HL-60 (cell line): ENCODE results near the gene AOPEP.

Experiments used
- GABPA ChIP-seq: IDR thresholded peaks from 2 replicates; pipeline ENCODE4 v1.6.1; 2012; ENCODE audit warnings: low read depth
- POLR2AphosphoS5 ChIP-seq: IDR thresholded peaks from 2 replicates; pipeline ENCODE4 v1.6.1; 2012; ENCODE audit warnings: low read depth
- SPI1 ChIP-seq: IDR thresholded peaks from 2 replicates; pipeline ENCODE4 v1.6.1; 2012; ENCODE audit warnings: low read depth, mild to moderate bottlenecking, borderline replicate concordance
- TF ChIP-seq, protein P1 (sequence below): IDR thresholded peaks from one replicate; pipeline ENCODE4 v1.5.1; 2011; ENCODE audit warnings: low read length, control low read depth, inconsistent platforms; ENCODE audit not compliant: insufficient read depth
- TF ChIP-seq, protein P2 (sequence below): IDR thresholded peaks from 2 replicates; pipeline ENCODE4 v1.6.1; 2012; ENCODE audit warnings: low read depth; ENCODE audit not compliant: insufficient replicate concordance

DNA sequence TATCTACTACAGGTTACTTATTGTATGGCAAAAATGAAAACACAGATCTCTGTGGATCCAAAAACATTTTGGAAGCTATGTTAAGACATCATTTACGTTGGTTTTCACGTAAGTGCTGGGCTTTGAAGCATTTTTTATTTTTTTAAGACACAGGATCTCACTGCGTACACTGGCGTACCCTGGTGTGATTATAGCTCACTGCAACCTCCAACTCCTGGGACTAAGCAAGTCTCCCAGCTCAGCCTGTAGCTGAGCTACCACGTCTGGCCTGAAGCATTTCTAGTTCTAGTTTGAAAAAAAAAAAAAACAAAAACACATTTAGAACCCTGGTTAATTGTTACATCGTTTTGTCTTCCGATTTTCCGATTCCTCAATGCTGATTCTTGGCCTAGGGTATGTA, 131.3 kb downstream of the AOPEP start:
- TF ChIP-seq, protein P1, sequence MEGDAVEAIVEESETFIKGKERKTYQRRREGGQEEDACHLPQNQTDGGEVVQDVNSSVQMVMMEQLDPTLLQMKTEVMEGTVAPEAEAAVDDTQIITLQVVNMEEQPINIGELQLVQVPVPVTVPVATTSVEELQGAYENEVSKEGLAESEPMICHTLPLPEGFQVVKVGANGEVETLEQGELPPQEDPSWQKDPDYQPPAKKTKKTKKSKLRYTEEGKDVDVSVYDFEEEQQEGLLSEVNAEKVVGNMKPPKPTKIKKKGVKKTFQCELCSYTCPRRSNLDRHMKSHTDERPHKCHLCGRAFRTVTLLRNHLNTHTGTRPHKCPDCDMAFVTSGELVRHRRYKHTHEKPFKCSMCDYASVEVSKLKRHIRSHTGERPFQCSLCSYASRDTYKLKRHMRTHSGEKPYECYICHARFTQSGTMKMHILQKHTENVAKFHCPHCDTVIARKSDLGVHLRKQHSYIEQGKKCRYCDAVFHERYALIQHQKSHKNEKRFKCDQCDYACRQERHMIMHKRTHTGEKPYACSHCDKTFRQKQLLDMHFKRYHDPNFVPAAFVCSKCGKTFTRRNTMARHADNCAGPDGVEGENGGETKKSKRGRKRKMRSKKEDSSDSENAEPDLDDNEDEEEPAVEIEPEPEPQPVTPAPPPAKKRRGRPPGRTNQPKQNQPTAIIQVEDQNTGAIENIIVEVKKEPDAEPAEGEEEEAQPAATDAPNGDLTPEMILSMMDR, result no peak
- TF ChIP-seq, protein P2, sequence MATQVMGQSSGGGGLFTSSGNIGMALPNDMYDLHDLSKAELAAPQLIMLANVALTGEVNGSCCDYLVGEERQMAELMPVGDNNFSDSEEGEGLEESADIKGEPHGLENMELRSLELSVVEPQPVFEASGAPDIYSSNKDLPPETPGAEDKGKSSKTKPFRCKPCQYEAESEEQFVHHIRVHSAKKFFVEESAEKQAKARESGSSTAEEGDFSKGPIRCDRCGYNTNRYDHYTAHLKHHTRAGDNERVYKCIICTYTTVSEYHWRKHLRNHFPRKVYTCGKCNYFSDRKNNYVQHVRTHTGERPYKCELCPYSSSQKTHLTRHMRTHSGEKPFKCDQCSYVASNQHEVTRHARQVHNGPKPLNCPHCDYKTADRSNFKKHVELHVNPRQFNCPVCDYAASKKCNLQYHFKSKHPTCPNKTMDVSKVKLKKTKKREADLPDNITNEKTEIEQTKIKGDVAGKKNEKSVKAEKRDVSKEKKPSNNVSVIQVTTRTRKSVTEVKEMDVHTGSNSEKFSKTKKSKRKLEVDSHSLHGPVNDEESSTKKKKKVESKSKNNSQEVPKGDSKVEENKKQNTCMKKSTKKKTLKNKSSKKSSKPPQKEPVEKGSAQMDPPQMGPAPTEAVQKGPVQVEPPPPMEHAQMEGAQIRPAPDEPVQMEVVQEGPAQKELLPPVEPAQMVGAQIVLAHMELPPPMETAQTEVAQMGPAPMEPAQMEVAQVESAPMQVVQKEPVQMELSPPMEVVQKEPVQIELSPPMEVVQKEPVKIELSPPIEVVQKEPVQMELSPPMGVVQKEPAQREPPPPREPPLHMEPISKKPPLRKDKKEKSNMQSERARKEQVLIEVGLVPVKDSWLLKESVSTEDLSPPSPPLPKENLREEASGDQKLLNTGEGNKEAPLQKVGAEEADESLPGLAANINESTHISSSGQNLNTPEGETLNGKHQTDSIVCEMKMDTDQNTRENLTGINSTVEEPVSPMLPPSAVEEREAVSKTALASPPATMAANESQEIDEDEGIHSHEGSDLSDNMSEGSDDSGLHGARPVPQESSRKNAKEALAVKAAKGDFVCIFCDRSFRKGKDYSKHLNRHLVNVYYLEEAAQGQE, result no peak
- TF ChIP-seq POLR2AphosphoS5, result no peak
- no peak for TF ChIP-seq GABPA
- no peak for TF ChIP-seq SPI1
